GM18499 (cell line): Measurements from ENCODE around the gene ZBTB24.

Experiments used
- ATAC-seq: cut with Tn5 transposase; IDR thresholded peaks from one replicate; pipeline ENCODE4 v1.9.1; 2021; ENCODE audit warnings: moderate number of reproducible peaks; ENCODE audit not compliant: insufficient read depth, unreplicated experiment

Gene ZBTB24

DNA sequence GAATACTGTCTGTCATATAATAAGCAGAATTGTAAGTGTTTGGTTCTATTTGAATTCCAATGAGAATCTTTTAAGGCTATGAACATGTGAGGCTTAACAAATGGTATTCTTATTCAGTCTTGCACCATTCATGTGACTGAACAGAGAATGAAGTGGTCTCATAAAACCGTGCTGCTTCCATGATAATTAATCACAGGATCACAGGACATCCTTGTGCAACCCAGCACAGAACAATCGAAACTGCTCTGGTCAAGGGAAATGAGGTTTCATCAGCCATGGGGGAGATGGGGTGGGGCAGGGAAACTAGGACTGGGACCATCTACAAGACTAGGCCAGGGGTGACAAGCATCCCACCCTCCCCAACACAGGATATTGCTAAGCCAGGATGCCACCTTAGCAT is 48.6 kb downstream of the ZBTB24 start:
- no peak for ATAC-seq

DNA sequence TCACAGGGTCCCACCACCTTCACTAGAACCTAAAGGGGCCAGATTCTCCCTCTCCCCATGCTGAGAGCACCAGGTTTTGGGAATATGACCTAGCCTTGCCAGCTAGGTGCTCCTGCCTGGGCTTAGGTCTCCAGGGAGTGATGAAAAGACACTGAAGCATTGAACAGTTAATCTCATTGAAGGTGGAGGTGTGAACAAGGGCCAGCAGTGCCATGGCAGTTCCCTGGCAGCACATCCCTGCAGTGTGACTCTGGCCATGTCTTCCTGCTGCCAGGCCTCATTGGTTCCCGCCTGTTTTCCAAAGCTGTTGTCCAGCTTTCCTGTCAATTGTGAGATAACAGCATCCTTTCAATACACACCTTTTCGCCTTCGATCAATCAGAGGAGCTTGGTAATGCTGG is 53.5 kb downstream of the ZBTB24 start:
- ATAC-seq = no peak

DNA sequence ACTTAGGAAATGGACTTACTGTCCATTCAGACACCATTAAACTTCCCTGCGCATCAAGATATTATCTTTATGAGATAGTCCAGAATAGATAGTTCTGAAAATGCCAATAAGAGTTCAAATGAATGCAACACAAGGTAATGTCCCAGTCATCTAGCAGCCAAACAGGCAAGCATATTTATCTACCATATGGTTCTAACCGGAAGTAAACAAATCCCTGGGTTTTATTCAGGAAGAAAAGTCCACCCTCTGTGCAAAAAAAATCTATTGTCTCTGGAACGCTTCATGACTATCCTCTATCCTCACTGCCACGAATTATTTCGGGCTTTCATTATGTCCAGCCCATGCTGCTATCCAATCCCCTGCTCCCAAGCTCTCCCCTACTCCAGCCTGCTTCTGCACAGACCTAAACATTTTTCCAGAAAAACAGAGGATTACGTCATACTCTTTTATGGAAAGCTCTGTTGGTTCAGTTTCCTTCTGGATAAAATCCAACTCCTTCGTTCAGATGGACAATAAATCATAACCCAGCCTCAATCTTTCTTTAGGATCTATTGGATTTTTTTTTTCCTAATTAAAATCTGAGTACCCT is 54.0 kb downstream of the ZBTB24 start:
- ATAC-seq = no peak

DNA sequence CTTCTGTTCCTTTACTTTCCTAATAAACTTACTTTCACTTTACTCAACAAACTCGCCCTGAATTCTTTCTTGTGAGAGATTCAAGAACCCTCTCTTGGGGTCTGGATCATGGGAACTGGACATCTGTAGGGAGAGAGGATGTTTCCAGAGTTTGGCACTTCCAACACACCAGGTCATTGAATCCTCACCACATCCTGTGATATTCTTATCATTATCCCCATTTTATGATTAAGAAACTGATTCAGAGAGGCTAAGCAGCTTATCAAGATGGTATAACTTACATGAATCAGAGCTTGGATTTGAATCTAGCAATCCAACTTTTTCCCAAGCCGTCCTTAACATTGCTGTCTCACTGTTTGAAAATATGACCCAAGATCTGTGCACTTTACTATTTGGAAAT is 58.1 kb downstream of the ZBTB24 start:
- ATAC-seq = no peak

DNA sequence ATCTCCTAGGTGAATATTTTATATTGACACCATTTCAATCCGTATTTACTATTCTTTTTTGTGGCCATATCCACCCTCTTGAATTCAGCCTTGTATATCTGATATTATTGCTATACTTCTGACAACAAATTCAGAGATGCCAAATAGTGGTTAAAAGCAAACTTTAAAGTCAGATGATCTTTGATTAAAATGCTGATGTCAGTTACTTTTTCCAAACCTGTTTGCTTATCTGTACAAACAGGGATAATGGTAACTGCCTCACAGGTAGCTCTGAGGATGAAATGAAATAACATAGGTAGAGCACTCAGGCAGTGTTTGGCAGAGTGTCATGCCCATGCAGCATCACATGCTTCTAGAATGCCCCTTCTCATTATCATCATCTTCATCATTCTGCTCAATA is 61.8 kb downstream of the ZBTB24 start:
- no peak for ATAC-seq

DNA sequence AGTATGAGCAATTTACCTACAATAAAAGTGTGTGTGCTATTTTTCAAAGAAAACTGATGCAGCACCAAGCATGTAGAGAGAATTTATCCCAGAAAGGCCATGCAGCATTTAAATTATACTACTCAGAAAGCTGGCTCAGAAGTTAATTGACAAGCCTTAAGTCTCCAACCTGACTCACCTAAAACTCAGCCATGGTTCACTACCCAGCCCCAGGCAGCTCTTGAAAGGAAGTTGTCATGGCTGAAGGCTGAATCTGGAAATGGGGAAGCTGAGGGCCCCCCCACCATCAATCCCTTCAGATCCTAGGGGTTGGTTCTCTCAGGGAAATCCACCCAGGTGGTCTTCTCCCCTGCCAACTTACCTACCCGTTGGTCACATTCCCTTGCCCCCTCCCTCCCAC is 62.3 kb downstream of the ZBTB24 start:
- ATAC-seq = no peak

DNA sequence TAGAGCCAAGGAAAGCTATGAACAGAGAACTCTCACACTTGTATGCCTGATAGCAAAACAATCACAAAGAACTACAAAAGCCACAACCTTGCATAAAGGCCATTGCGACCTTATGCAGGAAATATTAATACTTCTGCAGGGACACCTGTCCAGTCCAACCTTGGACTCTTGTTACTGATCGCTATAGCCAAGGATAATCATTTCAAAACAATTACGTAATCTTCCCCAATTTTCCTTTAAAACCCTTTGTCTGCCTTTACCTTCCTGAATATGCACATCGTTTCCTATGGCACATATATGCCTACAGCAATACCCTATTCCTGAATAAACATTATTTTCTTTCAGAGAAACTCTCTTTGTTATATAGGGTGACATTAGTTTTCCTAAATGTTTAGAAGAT is 65.4 kb downstream of the ZBTB24 start:
- ATAC-seq = no peak
